Sigmoid colon (tissue), 7 donors: Measurements from ENCODE around the gene AXIN1. TPM values are rescaled to one million over a fixed set of nuclear protein-coding genes. Genes with fewer than 3 reads are reported as not detected.

Experiments used
- DNase-seq: peaks from one replicate; pipeline ENCODE4 v3.0.0-alpha.2; 2019
- H3K27ac ChIP-seq, 4 donors: fragments of 200-600 bp; sonication (generic); one replicate each; pipeline ENCODE4 v1.5.1; 2016 to 2019; ENCODE audit warnings: mild to moderate bottlenecking in 1 of 4
- H3K27me3 ChIP-seq, 3 donors: fragments of 200-600 bp; sonication (generic); one replicate each; pipeline ENCODE4 v1.5.1; 2019; ENCODE audit warnings: mild to moderate bottlenecking in 1 of 3
- H3K36me3 ChIP-seq, 4 donors: fragments of 200-600 bp; sonication (generic); one replicate each; pipeline ENCODE4 v1.5.1; 2016 to 2019
- H3K4me1 ChIP-seq, 4 donors: fragments of 200-600 bp; sonication (generic); one replicate each; pipeline ENCODE4 v1.5.1; 2017 to 2019
- H3K4me3 ChIP-seq, 4 donors: fragments of 200-600 bp; sonication (generic); one replicate each; pipeline ENCODE4 v1.5.1; 2017 to 2019; ENCODE audit warnings: mild to moderate bottlenecking in 2 of 4, moderate library complexity in 1 of 4
- H3K9me3 ChIP-seq, 4 donors: fragments of 200-600 bp in 3 of 4; sonication (generic) in 3 of 4; one replicate each; pipeline versions ENCODE4 v1.5.1 to v1.6.1; 2013 to 2019
- CTCF ChIP-seq, 4 experiments: fragments of 450-650 bp in 3 of 4; fragments of 200-600 bp in 1 of 4; IDR thresholded peaks; one replicate each; pipeline ENCODE4 v1.5.1; 2016 to 2019; ENCODE audit warnings: antibody characterized with exemption in 4 of 4, mild to moderate bottlenecking in 3 of 4, moderate library complexity in 2 of 4
- EP300 ChIP-seq, 4 donors: sonication (generic); formaldehyde crosslinking; IDR thresholded peaks; one replicate each; pipeline ENCODE4 v1.6.1; 2017; ENCODE audit warnings: antibody characterized with exemption in 4 of 4
- POLR2A ChIP-seq, 2 donors: fragments of 450-650 bp; IDR thresholded peaks; one replicate each; pipeline ENCODE4 v1.6.1; 2016; ENCODE audit warnings: antibody characterized with exemption in 2 of 2, mild to moderate bottlenecking in 2 of 2, moderate library complexity in 2 of 2
- POLR2AphosphoS5 ChIP-seq, 4 donors: sonication (generic); formaldehyde crosslinking; IDR thresholded peaks; one replicate each; pipeline ENCODE4 v1.6.1; 2017; ENCODE audit warnings: antibody characterized with exemption in 4 of 4
- WGBS, 2 donors: extraction: QIAGEN DNeasy Blood & Tissue Kit; methylation state at CpG; one replicate each; pipeline ENCODE4 v1.1.7; 2013; 5-methylcytosine and 5-hydroxymethylcytosine counted together
- intact Hi-C: fragments of 100-400 bp; cut with DNase I; formaldehyde crosslinking; loops from one replicate; pipeline ENCODE4 v1.15.1; 2023
- polyA plus RNA-seq, 3 donors: library from polyadenylated mRNA; stranded (reverse); fragments of 200-250 nt; gene quantifications; one replicate each; pipeline ENCODE4 v1.2.3, GENCODE V29; 2013
- total RNA-seq, 4 donors: library from RNA; depleted of rRNA; stranded (reverse); fragments of >200 nt; gene quantifications; one replicate each; pipeline ENCODE4 v1.1.0, GENCODE V29; 2016
- donor health status: healthy with polysubstance abuse.
- donor health status: Bipolar disorder and iron deficiency.
- donor health status: healthy.

AXIN1 gene
- total and polyA plus RNA-seq, 7 donors: 17.9 to 33.4 (median 28.2) TPM

GRCh38 chr16:370443-370842, 17.9 kb upstream of the AXIN1 start, which contains the start of gene MRPL28:
Gene MRPL28, minus strand, starts transcription at chr16:370538. Its CDS starts 320 bp downstream, at chr16:370218.
- 1% methylated on average over 30 of the region's 30 CpGs for WGBS, 2 donors
- H3K4me1 ChIP-seq: peaks cover 3 to 20% (median 18%) of the 10 kb centered on the region in 4 donors
- H3K36me3 ChIP-seq: peaks cover 14 to 69% (median 35%) of the 10 kb centered on the region in 4 donors
- peak; percentile 98 for DNase-seq
- no peaks in the 10 kb centered on the region for H3K9me3 ChIP-seq
- H3K4me3 ChIP-seq: peak within 1 kb of the TSS; percentile 44 to 59 (median 55)
- intact Hi-C loops: loop anchor here (5.0 kb wide), 1 partner anchor 48 kb away; no protein-coding TSS in a partner anchor
- peak within 1 kb of the TSS; percentile 76 to 79 (median 76) for H3K27ac ChIP-seq
- TF ChIP-seq POLR2AphosphoS5 (IDR thresholded peaks at IDR 0.05) (peak; percentile 14 to 79 (median 53)), CTCF (IDR thresholded peaks at IDR 0.05) (no peak), EP300 (IDR thresholded peaks at IDR 0.05) (no peak), POLR2A (IDR thresholded peaks at IDR 0.05) (no peak)
- no peaks in the 10 kb centered on the region for H3K27me3 ChIP-seq

GRCh38 chr16:369866-370436, 17.4 kb upstream of the AXIN1 start:
- peak overlapping the region in 3 of 4 donors; percentile 76 to 77 (median 76) for H3K27ac ChIP-seq
- no peak for TF ChIP-seq CTCF (IDR thresholded peaks at IDR 0.05)
- TF ChIP-seq POLR2A (IDR thresholded peaks at IDR 0.05): no peak
- no peak for TF ChIP-seq POLR2AphosphoS5 (IDR thresholded peaks at IDR 0.05)
- TF ChIP-seq EP300 (IDR thresholded peaks at IDR 0.05): no peak
- peaks cover 0 to under 1% (median 0%) of the 10 kb centered on the region in 3 donors for H3K27me3 ChIP-seq
- peaks cover 3 to 20% (median 18%) of the 10 kb centered on the region in 4 donors for H3K4me1 ChIP-seq
- peak; percentile 68 for DNase-seq
- peak overlapping the region; percentile 44 to 59 (median 55) for H3K4me3 ChIP-seq
- intact Hi-C loops: loop anchor here (5.0 kb wide), 1 partner anchor 48 kb away; no protein-coding TSS in a partner anchor
- 25 to 45% methylated on average over 44 of the region's 44 CpGs for WGBS, 2 donors
- no peaks in the 10 kb centered on the region for H3K9me3 ChIP-seq
- peaks cover 13 to 64% (median 32%) of the 10 kb centered on the region in 4 donors for H3K36me3 ChIP-seq

- Histone ChIP-seq H3K27ac (no peak overlapping the region), H3K4me1 (peaks cover 3 to 20% (median 18%) of the 10 kb centered on the region in 4 donors), H3K36me3 (peaks cover 11 to 58% (median 26%) of the 10 kb centered on the region in 4 donors), H3K4me3 (peak overlapping the region in 2 of 4 donors; percentile 57 to 59), H3K9me3 (no peaks in the 10 kb centered on the region), H3K27me3 (peaks cover 0 to 6% (median 5%) of the 10 kb centered on the region in 3 donors)
- no peak for DNase-seq
- intact Hi-C loops: no loop called here
- WGBS, 2 donors: 86 to 91% methylated on average over 20 of the region's 20 CpGs
- TF ChIP-seq POLR2AphosphoS5 (IDR thresholded peaks at IDR 0.05): no peak
- TF ChIP-seq CTCF (IDR thresholded peaks at IDR 0.05): no peak
- TF ChIP-seq EP300 (IDR thresholded peaks at IDR 0.05): no peak
- TF ChIP-seq POLR2A (IDR thresholded peaks at IDR 0.05): no peak
Measured at GRCh38 chr16:369275-369865, 16.8 kb upstream of the AXIN1 start.

DNA sequence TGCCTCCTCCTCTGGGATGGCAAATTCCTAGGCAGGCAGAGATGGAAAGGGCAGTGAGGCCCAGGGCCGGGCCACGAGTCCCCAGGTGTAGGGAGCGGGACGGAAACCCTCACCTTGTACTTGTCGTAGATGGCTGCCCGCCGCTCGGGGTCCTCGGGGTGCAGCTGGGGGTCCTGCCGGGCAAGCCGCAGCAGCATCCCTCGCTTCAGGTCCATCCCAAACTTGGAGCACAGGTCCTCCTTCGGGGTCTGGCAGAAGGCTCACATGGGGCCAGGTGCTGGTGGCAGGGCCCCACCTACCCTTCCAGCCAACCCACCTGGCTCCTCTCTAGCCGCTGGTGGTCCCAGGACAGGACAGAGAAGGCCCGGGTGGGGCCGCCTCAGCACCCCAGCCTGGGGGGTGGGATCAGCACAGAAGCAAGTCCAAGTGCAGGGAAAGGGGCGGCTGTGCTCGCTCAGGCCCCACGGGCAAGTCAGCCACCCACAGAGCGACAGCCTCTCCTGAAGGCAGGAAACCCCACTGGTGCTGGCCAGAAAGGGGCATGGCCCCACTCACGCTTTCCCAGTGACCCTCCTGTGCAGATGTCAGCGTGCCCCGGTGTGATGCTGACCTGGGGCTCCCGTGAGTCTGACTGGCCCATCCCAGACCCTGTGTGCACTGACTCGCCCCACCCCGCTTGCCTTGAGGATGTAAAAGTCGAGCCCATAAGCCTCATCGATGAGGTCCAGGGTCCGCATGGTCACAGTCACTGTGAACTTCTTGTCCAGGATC, 16.1 kb upstream of the AXIN1 start:
- no peak for TF ChIP-seq CTCF (IDR thresholded peaks at IDR 0.05)
- TF ChIP-seq EP300 (IDR thresholded peaks at IDR 0.05): no peak
- TF ChIP-seq POLR2AphosphoS5 (IDR thresholded peaks at IDR 0.05): no peak
- TF ChIP-seq POLR2A (IDR thresholded peaks at IDR 0.05): no peak
- peak; percentile 60 for DNase-seq

More for the DNA sequence above, 16.1 kb upstream of the AXIN1 start:
- no peak overlapping the region for H3K27ac ChIP-seq
- no peak overlapping the region for H3K4me3 ChIP-seq
- H3K36me3 ChIP-seq: peaks cover 11 to 50% (median 25%) of the 10 kb centered on the region in 4 donors
- H3K9me3 ChIP-seq: no peaks in the 10 kb centered on the region
- intact Hi-C loops: no loop called here
- H3K27me3 ChIP-seq: peaks cover 0 to 12% (median 6%) of the 10 kb centered on the region in 3 donors
- WGBS, 2 donors: 94 to 95% methylated on average over 29 of the region's 29 CpGs
- peaks cover 3 to 20% (median 18%) of the 10 kb centered on the region in 4 donors for H3K4me1 ChIP-seq
